ENCODE results near the gene IRX6.

DNA sequence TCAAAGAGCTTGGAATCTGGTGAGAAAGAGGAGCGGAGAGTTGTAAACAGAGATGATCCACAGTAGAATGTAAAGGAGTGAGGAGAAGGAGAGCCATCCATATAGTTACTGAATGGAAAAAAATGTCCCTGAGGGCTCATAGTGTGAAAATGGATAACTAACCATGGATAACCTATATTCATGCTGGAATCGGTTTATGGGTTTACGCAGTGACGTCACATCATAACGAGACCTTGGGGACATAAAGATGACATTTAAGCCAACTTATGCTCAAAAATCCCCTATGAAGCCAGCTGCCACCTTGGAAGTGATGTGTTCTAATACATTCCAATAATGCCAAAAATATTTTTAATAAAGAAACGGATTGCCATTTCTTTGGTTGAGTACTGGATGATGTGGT is 22.5 kb downstream of the IRX6 start:
- TF ChIP-seq TAF1 (IDR thresholded peaks at IDR 0.05; ENCODE audit: low read depth, low read length) (no peak), GABPA (IDR thresholded peaks at IDR 0.05; ENCODE audit: borderline replicate concordance, insufficient read depth, low read length) (no peak)
